ENCODE results near the gene BEND5.

The BEND5 gene

DNA sequence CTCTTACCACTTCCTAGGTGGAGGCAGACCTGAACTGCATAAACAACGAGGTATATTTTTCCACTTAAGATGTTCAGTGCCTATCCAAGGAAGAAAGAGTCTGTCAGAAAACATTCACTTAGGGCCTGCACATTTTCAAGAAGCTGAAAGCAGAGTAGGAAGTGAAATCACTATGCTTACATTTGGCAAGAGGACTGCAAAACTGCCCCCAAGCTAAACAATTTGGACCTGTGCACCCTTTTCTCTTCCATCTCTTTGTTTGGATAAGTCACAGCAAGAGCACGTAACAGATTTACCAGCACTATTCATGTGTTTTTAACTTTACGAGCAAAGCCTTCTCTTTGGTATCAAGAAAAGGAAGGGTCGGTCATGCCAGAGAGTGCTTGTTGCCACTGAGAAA is 13.2 kb upstream of the BEND5 start:
- no peak overlapping the region for H3K4me3 ChIP-seq (ENCODE audit: low read length)
- no peaks in the 10 kb centered on the region for H3K4me1 ChIP-seq (ENCODE audit: control insufficient read depth, insufficient read depth, low read length)
- H3K9ac ChIP-seq (ENCODE audit: low read length): no peak overlapping the region
- no peaks in the 10 kb centered on the region for H3K27me3 ChIP-seq (ENCODE audit: control insufficient read depth, insufficient read depth, low read length)
- H3K9me3 ChIP-seq (ENCODE audit: control insufficient read depth, low read length): no peaks in the 10 kb centered on the region
- H3K36me3 ChIP-seq (ENCODE audit: control insufficient read depth, insufficient read depth, low read length): no peaks in the 10 kb centered on the region

GRCh38 chr1:48785869-48786268 is 9.2 kb upstream of the BEND5 start:
- H3K27me3 ChIP-seq (ENCODE audit: control insufficient read depth, insufficient read depth, low read length): no peaks in the 10 kb centered on the region
- no peaks in the 10 kb centered on the region for H3K36me3 ChIP-seq (ENCODE audit: control insufficient read depth, insufficient read depth, low read length)
- H3K9me3 ChIP-seq (ENCODE audit: control insufficient read depth, low read length): no peaks in the 10 kb centered on the region
- H3K4me3 ChIP-seq (ENCODE audit: low read length): no peak overlapping the region
- H3K4me1 ChIP-seq (ENCODE audit: control insufficient read depth, insufficient read depth, low read length): no peaks in the 10 kb centered on the region
- H3K9ac ChIP-seq (ENCODE audit: low read length): no peak overlapping the region

- no peaks in the 10 kb centered on the region for H3K9me3 ChIP-seq (ENCODE audit: control insufficient read depth, low read length)
- no peaks in the 10 kb centered on the region for H3K27me3 ChIP-seq (ENCODE audit: control insufficient read depth, insufficient read depth, low read length)
- H3K9ac ChIP-seq (ENCODE audit: low read length): no peak overlapping the region
- no peak overlapping the region for H3K4me3 ChIP-seq (ENCODE audit: low read length)
- no peaks in the 10 kb centered on the region for H3K4me1 ChIP-seq (ENCODE audit: control insufficient read depth, insufficient read depth, low read length)
- no peaks in the 10 kb centered on the region for H3K36me3 ChIP-seq (ENCODE audit: control insufficient read depth, insufficient read depth, low read length)
Measured at GRCh38 chr1:48784301-48784700, 7.6 kb upstream of the BEND5 start.

- no peaks in the 10 kb centered on the region for H3K9me3 ChIP-seq (ENCODE audit: control insufficient read depth, low read length)
- peak overlapping the region; percentile 16 for H3K9ac ChIP-seq (ENCODE audit: low read length)
- H3K4me1 ChIP-seq (ENCODE audit: control insufficient read depth, insufficient read depth, low read length): peaks cover 5% of the 10 kb centered on the region
- peaks cover 6% of the 10 kb centered on the region for H3K27me3 ChIP-seq (ENCODE audit: control insufficient read depth, insufficient read depth, low read length)
- no peak overlapping the region for H3K4me3 ChIP-seq (ENCODE audit: low read length)
- H3K36me3 ChIP-seq (ENCODE audit: control insufficient read depth, insufficient read depth, low read length): no peaks in the 10 kb centered on the region
Measured at GRCh38 chr1:48777219-48777895, 666 bp upstream of the BEND5 start.

GRCh38 chr1:48775831-48776392 is 779 bp downstream of the BEND5 start:
- Histone ChIP-seq H3K4me3 (ENCODE audit: low read length) (no peak overlapping the region), H3K27me3 (ENCODE audit: control insufficient read depth, insufficient read depth, low read length) (peaks cover 6% of the 10 kb centered on the region), H3K9ac (ENCODE audit: low read length) (no peak overlapping the region), H3K36me3 (ENCODE audit: control insufficient read depth, insufficient read depth, low read length) (no peaks in the 10 kb centered on the region), H3K9me3 (ENCODE audit: control insufficient read depth, low read length) (no peaks in the 10 kb centered on the region), H3K4me1 (ENCODE audit: control insufficient read depth, insufficient read depth, low read length) (peaks cover 5% of the 10 kb centered on the region)

GRCh38 chr1:48773133-48773532 is 3.6 kb downstream of the BEND5 start:
- peaks cover 5% of the 10 kb centered on the region for H3K4me1 ChIP-seq (ENCODE audit: control insufficient read depth, insufficient read depth, low read length)
- no peaks in the 10 kb centered on the region for H3K9me3 ChIP-seq (ENCODE audit: control insufficient read depth, low read length)
- no peaks in the 10 kb centered on the region for H3K36me3 ChIP-seq (ENCODE audit: control insufficient read depth, insufficient read depth, low read length)
- H3K4me3 ChIP-seq (ENCODE audit: low read length): no peak overlapping the region
- peaks cover 6% of the 10 kb centered on the region for H3K27me3 ChIP-seq (ENCODE audit: control insufficient read depth, insufficient read depth, low read length)
- H3K9ac ChIP-seq (ENCODE audit: low read length): no peak overlapping the region

DNA sequence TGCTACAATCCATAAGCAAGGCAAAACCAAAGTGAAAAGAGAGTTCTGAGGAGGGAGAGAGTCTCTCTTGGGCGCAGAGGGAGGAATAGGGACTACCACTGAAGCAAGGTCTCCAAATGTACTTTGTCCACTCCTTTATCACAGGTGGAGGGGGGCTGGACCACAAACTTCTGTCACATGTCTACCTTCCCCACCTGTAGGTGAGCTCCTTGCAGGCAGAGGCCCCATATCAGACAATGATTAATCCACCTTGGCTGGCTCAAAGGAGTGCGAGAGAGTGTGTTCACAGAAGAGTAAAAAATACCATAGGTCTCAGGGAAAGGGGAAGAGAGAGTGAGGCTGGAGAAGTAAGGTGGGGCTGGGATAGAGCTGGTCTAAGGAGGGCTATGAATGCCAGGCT is 4.5 kb downstream of the BEND5 start:
- Histone ChIP-seq H3K9me3 (ENCODE audit: control insufficient read depth, low read length) (no peaks in the 10 kb centered on the region), H3K9ac (ENCODE audit: low read length) (no peak overlapping the region), H3K4me3 (ENCODE audit: low read length) (no peak overlapping the region), H3K4me1 (ENCODE audit: control insufficient read depth, insufficient read depth, low read length) (peaks cover 5% of the 10 kb centered on the region), H3K36me3 (ENCODE audit: control insufficient read depth, insufficient read depth, low read length) (no peaks in the 10 kb centered on the region), H3K27me3 (ENCODE audit: control insufficient read depth, insufficient read depth, low read length) (no peaks in the 10 kb centered on the region)

- H3K4me1 ChIP-seq (ENCODE audit: control insufficient read depth, insufficient read depth, low read length): peaks cover 5% of the 10 kb centered on the region
Measured at GRCh38 chr1:48771561-48771960, 5.1 kb downstream of the BEND5 start.

GRCh38 chr1:48767975-48768510 is 8.6 kb downstream of the BEND5 start:
- H3K9me3 ChIP-seq (ENCODE audit: control insufficient read depth, low read length): no peaks in the 10 kb centered on the region

More at GRCh38 chr1:48771561-48771960, 5.1 kb downstream of the BEND5 start:
- no peaks in the 10 kb centered on the region for H3K9me3 ChIP-seq (ENCODE audit: control insufficient read depth, low read length)
- H3K27me3 ChIP-seq (ENCODE audit: control insufficient read depth, insufficient read depth, low read length): no peaks in the 10 kb centered on the region
- H3K4me3 ChIP-seq (ENCODE audit: low read length): no peak overlapping the region
- H3K9ac ChIP-seq (ENCODE audit: low read length): no peak overlapping the region
- no peaks in the 10 kb centered on the region for H3K36me3 ChIP-seq (ENCODE audit: control insufficient read depth, insufficient read depth, low read length)

DNA sequence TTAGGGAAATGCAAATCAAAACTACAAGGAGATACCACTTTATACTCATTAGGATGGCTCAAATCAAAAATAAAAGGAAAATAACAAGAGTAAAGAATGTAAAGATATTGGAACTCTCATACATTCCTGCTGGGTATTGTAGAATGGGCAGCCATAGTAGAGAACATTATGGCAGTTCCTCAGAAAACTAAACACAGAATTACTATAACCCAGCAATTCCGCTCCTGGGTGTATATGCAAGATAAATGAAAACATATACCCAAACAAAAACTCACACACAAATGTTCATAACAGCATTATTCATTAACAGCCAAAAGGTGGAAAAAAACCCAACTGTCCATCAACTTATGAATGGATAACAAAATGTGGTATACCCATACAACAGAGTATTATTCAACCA is 11.4 kb downstream of the BEND5 start:
- no peak overlapping the region for H3K4me3 ChIP-seq (ENCODE audit: low read length)
- no peaks in the 10 kb centered on the region for H3K36me3 ChIP-seq (ENCODE audit: control insufficient read depth, insufficient read depth, low read length)
- no peak overlapping the region for H3K9ac ChIP-seq (ENCODE audit: low read length)
- H3K4me1 ChIP-seq (ENCODE audit: control insufficient read depth, insufficient read depth, low read length): no peaks in the 10 kb centered on the region
- no peaks in the 10 kb centered on the region for H3K9me3 ChIP-seq (ENCODE audit: control insufficient read depth, low read length)
- no peaks in the 10 kb centered on the region for H3K27me3 ChIP-seq (ENCODE audit: control insufficient read depth, insufficient read depth, low read length)

More at GRCh38 chr1:48767975-48768510, 8.6 kb downstream of the BEND5 start:
- Histone ChIP-seq H3K36me3 (ENCODE audit: control insufficient read depth, insufficient read depth, low read length) (no peaks in the 10 kb centered on the region), H3K9ac (ENCODE audit: low read length) (no peak overlapping the region), H3K27me3 (ENCODE audit: control insufficient read depth, insufficient read depth, low read length) (no peaks in the 10 kb centered on the region), H3K4me1 (ENCODE audit: control insufficient read depth, insufficient read depth, low read length) (no peaks in the 10 kb centered on the region), H3K4me3 (ENCODE audit: low read length) (no peak overlapping the region)

DNA sequence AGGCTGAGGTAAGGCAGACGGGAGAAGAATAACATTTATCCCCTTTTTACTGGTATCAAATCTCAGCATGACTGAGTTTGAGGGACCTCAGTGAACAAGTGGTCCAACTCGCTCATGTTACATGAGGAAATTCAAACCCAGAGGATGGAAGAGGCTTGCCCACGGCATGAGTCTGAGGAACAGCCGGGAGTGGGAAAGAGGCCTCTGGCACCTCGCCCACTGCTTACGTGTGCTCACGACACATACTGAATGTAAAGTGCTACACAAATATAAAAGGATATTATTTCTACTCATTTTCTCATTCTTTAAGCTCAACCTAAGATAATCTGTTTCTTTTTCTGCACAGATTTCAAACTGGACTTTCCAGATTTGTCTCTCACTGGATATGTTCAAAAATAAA is 14.7 kb downstream of the BEND5 start:
- H3K9ac ChIP-seq (ENCODE audit: low read length): no peak overlapping the region
- H3K9me3 ChIP-seq (ENCODE audit: control insufficient read depth, low read length): no peaks in the 10 kb centered on the region
- no peaks in the 10 kb centered on the region for H3K4me1 ChIP-seq (ENCODE audit: control insufficient read depth, insufficient read depth, low read length)
- H3K4me3 ChIP-seq (ENCODE audit: low read length): no peak overlapping the region
- no peaks in the 10 kb centered on the region for H3K36me3 ChIP-seq (ENCODE audit: control insufficient read depth, insufficient read depth, low read length)
- H3K27me3 ChIP-seq (ENCODE audit: control insufficient read depth, insufficient read depth, low read length): no peaks in the 10 kb centered on the region

DNA sequence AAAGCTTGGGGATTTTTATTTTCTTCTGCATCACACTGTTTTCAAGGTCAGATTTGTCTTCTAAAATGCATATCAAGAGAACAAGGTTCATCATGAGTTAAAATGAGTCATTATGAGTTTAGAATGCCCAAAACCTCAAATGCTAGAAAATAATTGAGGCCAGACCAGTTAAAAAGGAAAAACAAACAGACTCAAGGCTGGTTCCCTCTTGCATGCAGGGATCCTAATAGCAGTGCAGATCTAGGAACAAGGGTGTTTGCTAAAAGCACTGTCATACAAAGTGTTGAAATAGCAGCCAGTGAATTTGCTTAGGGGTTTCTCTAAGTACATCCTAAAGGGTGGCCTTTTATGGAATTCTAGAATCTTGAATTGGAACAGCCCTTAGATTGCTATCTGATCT is 15.3 kb downstream of the BEND5 start:
- no peak overlapping the region for H3K9ac ChIP-seq (ENCODE audit: low read length)
- H3K4me1 ChIP-seq (ENCODE audit: control insufficient read depth, insufficient read depth, low read length): no peaks in the 10 kb centered on the region
- no peaks in the 10 kb centered on the region for H3K27me3 ChIP-seq (ENCODE audit: control insufficient read depth, insufficient read depth, low read length)
- H3K36me3 ChIP-seq (ENCODE audit: control insufficient read depth, insufficient read depth, low read length): no peaks in the 10 kb centered on the region
- no peak overlapping the region for H3K4me3 ChIP-seq (ENCODE audit: low read length)
- H3K9me3 ChIP-seq (ENCODE audit: control insufficient read depth, low read length): no peaks in the 10 kb centered on the region
